HG02798 (cell line): ENCODE measurements around the gene INTU.
A peak's percentile ranks its signal among the peaks of the same experiment; 100 is the strongest.
"Not testable (repeated sequence)": the region's sequence is repeated elsewhere in the genome, so short reads cannot be mapped to it uniquely, and the experiment has no call there.

Experiments used
- ATAC-seq: cut with Tn5 transposase; IDR thresholded peaks from one replicate; pipeline ENCODE4 v1.9.1; 2021; ENCODE audit warnings: mild to moderate bottlenecking; ENCODE audit not compliant: unreplicated experiment, poor library complexity

INTU gene

DNA sequence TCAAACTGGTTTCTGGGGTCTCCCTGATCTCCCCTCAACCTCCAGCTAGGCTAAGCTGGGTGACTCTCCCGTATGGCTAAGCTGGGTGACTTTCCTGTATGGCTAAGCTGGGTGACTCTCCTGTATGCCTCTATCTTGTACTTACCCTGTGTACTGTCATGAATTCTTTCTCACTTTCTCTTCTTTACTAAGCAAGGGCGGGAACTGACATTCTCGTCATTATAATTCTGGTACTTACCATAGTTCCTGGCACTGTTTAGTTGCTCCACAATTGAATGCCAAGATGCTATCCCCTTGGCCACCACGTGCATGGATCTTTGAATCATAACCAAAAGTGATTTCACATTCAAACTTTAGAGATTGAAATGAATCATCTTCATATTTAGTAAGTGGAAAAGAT, 8.8 kb downstream of the INTU start:
- no peak for ATAC-seq

DNA sequence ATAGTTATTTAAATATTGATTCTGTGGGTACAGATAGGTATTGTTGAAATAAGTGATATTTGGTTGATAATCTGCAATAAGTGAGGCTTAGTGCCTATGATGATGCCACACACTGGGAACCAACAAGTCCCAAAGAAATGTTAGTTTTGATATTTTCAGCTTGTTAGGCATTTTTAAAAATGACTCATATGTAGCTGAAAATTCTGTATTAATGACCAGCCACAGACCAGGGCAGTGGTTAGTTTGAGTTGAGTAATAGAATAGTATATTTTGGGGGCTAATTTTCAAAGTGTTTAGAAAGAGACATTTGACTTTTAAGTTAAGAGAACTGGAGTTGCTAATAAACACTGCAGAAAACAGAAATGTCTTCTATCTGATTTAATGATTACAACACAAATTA, 9.4 kb downstream of the INTU start:
- no peak for ATAC-seq

DNA sequence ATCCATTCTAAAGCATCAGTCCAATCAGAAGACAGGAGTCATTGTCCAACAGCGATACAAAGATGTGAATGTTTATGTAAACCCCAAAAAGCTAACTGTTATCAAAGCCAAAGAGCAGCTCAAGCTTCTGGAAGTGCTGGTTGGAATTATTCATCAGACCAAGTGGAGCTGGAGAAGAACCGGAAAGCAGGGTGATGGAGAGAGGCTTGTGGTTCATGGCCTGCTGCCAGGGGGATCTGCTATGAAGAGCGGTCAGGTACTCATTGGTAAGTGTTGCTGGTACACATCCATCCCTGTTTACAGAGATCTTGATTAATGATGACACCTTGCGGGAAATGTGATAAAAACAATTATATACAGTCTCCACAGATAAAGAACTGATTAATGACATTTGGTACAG, 11.0 kb downstream of the INTU start:
- no peak for ATAC-seq

DNA sequence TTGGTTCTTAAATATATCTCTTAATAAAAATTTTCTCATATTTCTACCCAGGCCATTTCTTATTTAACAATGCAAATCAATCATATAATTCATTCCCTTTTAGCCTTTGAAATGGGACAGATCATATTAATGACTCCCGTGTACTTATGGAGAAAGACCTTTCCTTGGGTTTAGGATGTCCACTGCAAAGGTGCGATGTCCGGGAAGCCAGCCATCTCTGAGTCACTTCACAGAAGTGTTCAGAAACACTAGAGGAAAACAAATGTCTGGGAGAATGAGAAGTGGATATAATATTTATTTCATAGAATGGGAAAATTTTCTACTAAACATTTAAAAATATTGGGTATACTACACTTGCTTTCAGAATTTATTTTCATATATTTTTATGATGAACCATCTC, 15.3 kb downstream of the INTU start:
- no peak for ATAC-seq

DNA sequence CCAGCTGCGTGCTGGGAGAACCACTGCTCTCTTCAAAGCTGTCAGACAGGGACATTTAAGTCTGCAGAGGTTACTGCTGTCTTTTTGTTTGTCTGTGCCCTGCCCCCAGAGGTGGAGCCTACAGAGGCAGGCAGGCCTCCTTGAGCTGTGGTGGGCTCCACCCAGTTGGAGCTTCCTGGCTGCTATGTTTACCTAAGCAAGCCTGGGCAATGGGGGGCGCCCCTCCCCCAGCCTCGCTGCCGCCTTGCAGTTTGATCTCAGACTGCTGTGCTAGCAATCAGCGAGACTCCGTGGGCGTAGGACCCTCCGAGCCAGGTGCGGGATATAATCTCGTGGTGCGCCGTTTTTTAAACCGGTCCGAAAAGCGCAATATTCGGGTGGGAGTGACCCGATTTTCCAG, 22.8 kb downstream of the INTU start:
- not testable (repeated sequence) for ATAC-seq

DNA sequence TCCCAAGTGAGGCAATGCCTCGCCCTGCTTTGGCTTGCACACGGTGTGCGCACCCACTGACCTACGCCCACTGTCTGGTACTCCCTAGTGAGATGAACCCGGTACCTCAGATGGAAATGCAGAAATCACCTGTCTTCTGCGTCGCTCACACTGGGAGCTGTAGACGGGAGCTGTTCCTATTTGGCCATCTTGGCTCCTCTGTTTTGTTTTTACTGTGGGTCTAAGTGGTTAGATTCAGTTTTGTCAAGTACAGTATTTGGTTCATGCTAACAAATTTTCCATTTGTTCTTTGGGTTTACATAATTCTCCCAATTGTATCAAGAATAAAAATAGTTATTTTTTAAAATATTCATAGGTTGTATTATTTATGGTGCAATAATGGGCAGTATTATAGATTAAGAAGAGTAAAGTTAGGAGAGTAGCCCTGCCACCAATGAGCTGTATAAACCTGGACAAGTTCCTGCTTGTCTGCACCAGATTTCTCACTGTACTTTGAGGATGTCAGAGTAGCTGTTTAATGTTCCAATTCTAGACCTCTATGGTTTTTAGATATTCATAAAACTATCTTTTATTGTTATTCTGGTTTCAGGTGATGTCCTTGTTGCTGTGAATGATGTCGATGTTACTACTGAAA, 23.4 kb downstream of the INTU start:
- no peak for ATAC-seq

DNA sequence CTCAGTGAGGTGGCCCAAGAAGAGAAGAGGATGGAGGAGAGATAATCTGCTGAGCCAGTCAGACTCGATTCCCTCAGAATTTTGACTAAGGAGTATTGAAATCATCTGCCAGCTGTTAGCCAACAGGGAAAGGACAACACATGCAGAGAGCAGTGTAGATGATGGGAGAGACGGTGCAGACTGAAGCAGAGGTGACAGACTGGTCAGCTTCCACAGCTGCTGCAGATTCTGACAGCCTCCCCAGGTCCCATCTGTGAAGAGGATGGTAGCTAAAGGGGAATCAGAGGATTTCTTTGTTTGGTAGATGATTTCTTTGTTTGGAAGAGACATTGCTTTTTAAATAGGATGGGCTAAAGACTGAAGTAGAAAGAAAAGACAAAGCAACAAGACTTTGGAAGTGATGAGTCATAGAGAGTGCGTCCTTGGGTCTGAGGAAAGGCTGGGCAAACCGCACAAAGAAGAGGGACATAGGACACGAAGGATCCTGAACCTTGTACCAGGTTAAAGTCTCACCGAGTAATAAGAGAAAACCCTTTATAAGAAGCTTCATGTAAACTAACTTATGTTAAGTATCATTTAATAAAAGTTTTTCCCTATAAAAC, 27.6 kb downstream of the INTU start:
- no peak for ATAC-seq

DNA sequence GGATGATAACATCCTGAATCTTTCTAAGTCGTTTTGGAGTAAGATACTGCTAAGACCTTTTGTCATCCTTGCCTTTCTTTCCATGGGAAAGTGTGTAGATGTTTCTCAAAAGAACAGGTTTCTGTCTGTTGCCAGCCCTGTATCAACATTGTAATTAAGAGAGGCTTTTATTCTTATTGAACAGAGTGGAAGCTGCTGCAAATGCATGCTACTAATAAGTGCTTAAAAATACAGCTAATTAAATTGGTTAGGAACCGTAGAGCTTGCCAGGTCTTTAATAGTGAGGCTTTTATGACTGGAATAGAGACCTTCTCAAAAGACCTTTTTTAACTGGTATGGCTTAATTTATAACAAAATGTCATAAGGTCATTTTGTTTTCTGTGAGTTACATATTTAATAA, 34.4 kb downstream of the INTU start:
- no peak for ATAC-seq

DNA sequence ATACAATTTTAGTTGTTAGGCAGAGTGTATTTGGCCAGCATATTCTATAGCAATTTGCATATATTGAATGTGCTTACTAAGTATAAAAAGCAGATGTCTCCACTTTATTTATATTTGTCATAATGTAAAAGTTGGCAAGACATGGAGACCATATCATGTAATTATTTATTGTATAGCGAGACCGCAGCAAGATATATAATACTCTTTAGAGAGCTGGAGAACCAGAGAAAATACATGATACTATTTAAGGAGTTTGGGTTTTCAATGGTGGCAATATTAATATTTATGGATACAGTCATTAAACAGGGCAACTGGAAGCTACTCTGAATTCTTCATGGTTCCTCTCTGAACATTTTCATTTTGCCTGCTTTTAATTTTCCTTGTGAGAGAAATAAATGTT, 35.0 kb downstream of the INTU start:
- ATAC-seq, result no peak

DNA sequence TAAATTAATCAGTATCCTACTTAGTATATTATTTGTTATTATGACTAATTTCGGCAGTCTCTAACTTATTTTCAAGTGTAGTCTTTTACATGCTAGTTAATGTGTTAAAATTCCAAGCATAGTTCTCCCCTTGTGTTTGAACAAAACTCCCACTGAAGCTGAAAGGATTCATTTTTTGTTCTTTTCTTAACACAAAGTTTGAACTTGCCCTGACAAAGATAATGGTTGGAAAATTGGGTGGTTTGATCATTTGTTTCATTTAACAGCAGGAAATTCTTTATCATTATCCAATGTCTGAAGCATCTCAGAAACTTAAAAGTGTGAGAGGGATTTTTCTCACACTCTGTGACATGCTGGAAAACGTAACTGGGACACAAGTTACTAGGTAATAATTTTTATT, 36.0 kb downstream of the INTU start:
- no peak for ATAC-seq

DNA sequence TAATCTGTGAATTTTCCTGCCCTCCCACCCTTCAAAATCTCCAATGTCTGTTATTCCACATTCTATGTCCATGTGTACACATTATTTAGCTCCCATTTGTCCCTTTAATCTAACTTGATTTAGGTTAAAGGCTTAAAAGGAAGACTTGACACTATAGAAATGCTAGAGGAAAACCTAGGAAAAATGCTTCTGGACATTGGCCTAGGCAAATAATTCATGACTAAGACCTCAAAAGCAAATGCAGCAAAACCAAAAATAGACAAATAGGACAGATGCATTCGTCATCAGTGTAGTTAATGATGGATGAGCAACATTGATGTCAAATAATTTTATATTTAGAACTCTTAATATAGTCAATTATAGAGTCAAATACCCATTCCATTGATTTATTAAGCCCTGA, 36.9 kb downstream of the INTU start:
- no peak for ATAC-seq

DNA sequence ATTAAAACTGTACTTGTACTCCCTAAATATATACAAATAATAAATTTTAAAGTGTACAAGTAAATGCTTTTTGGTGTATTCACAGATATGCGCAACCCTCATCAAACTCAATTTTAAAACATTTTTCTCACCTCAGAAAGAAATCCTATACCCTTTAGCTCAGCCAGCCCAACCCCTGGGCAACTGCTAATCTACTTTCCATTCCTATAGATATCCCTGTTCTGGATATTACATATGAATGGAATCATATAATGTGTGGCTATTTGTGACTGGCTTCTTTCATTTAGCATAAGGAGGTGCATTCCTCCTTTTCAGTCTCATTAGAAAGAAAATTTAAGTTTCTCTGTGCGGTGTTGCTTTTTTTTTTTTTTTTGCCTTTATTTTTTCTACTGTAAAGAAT, 39.4 kb downstream of the INTU start:
- no peak for ATAC-seq

DNA sequence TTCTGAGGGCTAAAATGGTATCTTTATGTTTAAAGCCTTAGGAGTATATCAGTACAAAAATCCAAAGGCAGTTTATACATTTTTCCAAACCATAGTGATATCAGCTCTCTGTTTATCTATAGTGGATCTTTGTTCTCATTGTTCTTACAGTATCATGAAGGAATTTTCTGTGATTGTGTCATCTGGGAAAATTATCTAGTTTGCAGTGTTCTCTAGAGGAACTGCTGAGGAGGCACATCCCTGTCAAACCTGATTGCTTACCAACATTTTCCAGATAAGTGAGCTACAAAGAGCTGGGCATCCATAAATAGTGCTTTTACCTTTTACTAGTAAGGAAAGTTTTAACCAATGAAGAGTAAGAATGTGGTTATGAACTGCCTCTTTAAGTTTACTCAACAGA, 52.5 kb downstream of the INTU start:
- ATAC-seq, result no peak

DNA sequence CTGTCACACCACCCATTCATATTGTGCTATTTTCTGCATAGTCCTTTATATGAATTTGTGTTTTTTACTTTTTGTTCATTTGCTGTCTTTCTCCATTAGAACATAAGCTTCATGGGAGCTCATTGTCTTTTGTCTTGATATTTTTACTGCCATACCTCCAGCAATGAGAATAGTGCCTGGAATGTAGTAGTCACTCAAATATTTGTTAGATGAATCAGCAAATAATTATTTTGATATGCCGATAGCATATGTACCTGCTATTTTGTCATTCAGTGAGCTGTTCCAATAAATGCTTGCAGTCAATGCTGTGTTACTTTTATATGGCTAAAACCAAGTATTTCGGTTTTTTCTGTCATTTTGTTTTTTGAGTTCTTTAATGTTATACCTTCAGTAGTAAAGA, 53.9 kb downstream of the INTU start:
- ATAC-seq, result no peak

DNA sequence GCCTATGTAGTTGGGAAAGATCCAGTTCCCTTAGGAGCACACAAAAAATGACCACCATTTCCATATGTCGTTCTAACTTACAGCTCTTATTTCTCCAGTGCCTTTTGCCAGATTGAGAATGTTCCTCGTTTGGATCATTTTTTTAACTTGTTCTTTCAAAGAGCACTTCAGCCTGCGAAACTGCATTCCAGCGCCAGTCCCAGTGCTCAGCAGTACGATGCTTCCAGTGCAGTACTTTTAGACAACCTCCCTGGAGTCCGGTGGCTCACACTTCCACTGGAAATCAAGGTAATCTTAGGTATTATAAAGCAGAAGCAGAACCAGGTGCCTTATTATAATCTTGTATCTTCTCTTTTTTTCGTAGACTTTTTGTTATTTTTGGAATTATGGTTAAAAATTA, 54.8 kb downstream of the INTU start:
- ATAC-seq, result no peak

DNA sequence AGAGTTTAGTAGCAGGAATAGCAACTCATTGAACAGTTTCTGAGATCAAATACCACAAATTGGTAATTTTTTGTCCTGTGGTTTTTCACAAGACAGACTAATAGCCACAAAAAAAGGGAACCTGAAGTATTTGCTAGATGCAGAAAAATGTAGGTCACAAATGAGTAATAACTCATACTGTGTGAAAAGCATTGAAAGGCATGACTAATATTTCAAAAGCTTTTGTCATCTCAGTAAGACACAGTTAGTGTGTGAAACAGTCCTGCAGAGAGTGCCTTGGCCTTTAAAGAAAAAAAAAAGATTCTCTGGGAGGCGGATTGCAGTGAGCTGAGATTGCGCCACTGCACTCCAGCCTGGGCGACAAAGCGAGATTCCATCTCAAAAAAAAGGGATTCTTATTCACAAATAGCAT, 66.0 kb downstream of the INTU start:
- peak; percentile 99 for ATAC-seq

DNA sequence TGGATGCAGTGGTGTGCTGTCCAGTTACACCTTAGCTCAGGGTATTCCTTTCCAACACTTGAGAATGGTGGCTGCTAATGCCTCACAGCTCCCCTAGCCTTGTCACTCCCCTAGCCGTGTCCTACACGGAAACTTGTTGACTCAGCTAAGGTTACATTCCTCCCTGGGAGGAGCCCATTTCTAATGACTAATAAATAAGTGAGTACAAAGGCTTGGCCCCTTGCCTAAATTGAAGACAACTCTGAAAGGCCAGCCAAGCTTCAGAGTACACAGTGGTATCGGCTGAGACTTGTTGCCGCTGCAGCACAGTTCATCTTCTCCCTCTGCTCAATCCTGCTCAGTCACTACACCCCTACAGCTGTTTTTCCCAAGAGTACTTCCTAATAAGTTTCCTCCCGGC, 76.2 kb downstream of the INTU start:
- no peak for ATAC-seq

DNA sequence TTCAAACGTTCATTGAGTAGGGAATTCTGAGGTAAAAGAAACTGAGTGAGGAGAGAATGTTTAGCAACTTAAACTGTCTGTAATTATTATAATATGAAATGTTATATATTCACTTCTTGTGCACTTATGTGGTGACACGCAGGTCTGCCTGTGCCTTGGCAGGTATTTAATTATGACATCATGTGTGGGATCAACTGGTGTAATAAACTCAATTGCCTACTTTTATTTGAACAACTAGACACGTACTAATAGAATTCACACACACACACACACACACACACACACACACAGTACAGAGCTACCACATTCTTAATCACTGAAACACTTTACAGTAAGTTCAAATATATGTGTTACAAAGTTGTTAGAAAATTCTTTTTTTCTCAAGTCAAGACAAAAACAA, 76.7 kb downstream of the INTU start:
- ATAC-seq, result no peak

DNA sequence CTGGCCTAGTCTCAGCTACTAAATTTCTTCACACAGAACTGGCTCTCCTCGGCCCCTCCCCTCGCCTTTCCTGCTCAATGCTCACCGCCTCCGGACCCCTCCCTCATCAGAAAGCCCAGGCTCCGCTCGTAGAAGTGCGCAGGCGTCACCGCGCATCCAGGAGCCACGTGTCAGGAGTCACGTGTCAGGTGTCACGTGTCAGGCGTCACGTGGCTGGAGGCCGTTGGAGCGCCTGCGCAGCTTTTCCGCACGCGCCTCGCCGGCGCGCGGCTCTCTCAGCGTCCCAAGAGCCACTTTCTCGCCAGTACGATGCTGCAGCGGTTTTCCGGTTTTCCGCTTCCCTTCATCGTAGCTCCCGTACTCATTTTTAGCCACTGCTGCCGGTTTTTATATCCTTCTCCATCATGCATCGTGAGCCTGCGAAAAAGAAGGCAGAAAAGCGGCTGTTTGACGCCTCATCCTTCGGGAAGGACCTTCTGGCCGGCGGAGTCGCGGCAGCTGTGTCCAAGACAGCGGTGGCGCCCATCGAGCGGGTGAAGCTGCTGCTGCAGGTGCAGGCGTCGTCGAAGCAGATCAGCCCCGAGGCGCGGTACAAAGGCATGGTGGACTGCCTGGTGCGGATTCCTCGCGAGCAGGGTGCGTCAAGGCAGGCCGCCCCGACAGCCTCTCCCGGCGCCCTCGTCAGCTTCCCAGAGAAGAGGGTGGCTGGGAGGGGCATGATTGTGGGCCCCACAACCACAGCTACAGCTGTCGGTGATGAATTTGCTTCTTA, 97.6 kb downstream of the INTU start, which contains the start of gene SLC25A31:
Gene SLC25A31, plus strand, starts transcription at position 259 of the 772 bp plus-strand sequence. Its CDS starts 146 bp downstream, at position 405.
- ATAC-seq, result no peak

DNA sequence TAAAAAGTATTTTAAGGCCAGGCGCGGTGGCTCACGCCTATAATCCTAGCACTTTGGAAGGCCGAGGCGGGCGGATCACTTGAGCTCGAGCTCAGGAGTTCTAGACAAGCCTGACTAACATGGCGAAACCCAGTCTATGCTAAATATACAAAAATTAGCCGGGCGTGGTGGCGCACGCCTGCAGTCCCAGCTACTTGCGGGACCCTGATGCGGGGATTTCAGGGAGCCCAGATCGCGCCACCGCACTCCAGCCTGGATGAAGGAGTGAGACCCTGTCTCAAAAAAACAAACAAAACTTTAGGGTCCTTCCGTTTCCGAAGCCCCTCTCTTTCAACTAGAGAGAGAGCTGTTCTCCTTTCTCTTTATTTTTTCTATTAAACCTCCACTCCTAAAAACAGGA, 98.6 kb downstream of the INTU start:
- ATAC-seq, result no peak

DNA sequence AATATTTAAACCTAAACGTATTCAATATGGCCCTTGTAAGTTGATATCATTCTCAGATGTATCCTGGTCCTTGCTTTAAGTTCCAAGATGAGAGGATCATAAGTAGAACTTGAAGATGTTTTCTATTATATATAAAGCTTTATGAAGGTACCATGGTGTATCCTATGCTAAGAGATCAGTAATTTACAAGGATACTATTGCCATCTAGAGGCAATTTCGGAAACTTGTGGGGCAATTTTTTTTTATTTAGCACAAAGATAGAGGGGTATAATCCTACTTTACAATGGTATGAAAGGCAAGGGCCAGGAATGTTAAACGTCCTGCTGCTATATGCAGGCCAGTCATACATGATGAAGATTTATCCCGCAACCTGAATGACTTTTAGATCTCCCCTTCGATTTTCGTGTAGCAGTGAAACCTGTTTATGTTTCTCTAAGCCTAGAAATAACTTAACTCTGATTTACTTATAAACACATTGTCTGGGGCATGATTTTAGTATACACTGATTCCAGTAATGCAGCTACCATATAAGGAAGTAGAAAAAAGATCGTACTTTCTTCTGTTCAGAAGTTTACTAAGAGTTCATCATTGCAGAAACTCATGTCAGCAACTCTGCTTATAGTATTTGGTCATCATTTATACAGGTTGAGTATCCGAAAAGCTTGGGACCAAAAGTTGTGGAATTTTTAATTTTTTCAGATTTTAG, 100.0 kb downstream of the INTU start:
- ATAC-seq, result peak; percentile 81
